HepG2 (cell line): ENCODE measurements around the gene TMEM19. TPM values are rescaled to one million over a fixed set of nuclear protein-coding genes. Genes with fewer than 3 reads are reported as not detected.
A peak's percentile ranks its signal among the peaks of the same experiment; 100 is the strongest.

Source experiments
- AGO1 ChIP-seq: fragments of 200-400 bp; formaldehyde crosslinking; IDR thresholded peaks from 2 replicates; pipeline ENCODE4 v1.6.1; 2017; ENCODE audit warnings: mild to moderate bottlenecking, low read depth, low read length, moderate library complexity; ENCODE audit not compliant: poor library complexity, severe bottlenecking
- BORCS8-MEF2B ChIP-seq: sonication (generic); formaldehyde crosslinking; IDR thresholded peaks from 2 replicates; pipeline ENCODE4 v1.8.0; 2022; ENCODE audit warnings: mild to moderate bottlenecking, missing genetic modification reagents
- CENPBD1 ChIP-seq: sonication (generic); formaldehyde crosslinking; IDR thresholded peaks from 2 replicates; pipeline ENCODE4 v1.8.0; 2022; ENCODE audit warnings: missing genetic modification reagents, low read depth, mild to moderate bottlenecking, borderline replicate concordance
- CREB1 ChIP-seq, 2 experiments: fragments of 450-650 bp in 1 of 2; IDR thresholded peaks; 2 replicates each; pipeline ENCODE4 v1.6.1; 2016 to 2017; ENCODE audit warnings: control low read depth in 1 of 2, mild to moderate bottlenecking in 1 of 2, missing compliant biosample characterization in 1 of 2, missing genetic modification characterization in 1 of 2
- DMTF1 ChIP-seq: sonication (generic); formaldehyde crosslinking; IDR thresholded peaks from 2 replicates; pipeline ENCODE4 v1.4.0; 2020; ENCODE audit warnings: mild to moderate bottlenecking, missing genetic modification reagents
- IKZF1 ChIP-seq: fragments of 450-650 bp; IDR thresholded peaks from 2 replicates; pipeline ENCODE4 v1.7.1; 2016
- POLR2A ChIP-seq, 2 experiments: IDR thresholded peaks; 2 replicates each; pipeline ENCODE4 v1.6.1; 2011; ENCODE audit warnings: low read depth in 2 of 2, low read length in 2 of 2, mild to moderate bottlenecking in 1 of 2, moderate library complexity in 1 of 2; ENCODE audit not compliant: insufficient read depth in 1 of 2
- RELA ChIP-seq: sonication (generic); formaldehyde crosslinking; IDR thresholded peaks from 2 replicates; pipeline ENCODE4 v1.4.0; 2020; ENCODE audit warnings: missing genetic modification reagents
- SP140L ChIP-seq: sonication (generic); formaldehyde crosslinking; IDR thresholded peaks from 2 replicates; pipeline ENCODE4 v1.4.0; 2020; ENCODE audit warnings: missing genetic modification reagents, borderline replicate concordance
- SP4 ChIP-seq: sonication (generic); formaldehyde crosslinking; IDR thresholded peaks from 2 replicates; pipeline ENCODE4 v1.8.1; 2023; ENCODE audit warnings: mild to moderate bottlenecking, missing genetic modification reagents
- SPEN ChIP-seq: sonication (generic); formaldehyde crosslinking; IDR thresholded peaks from 2 replicates; pipeline ENCODE4 v1.5.1; 2020; ENCODE audit warnings: low read depth, mild to moderate bottlenecking, missing genetic modification reagents
- ZMYM4 ChIP-seq: sonication (generic); formaldehyde crosslinking; IDR thresholded peaks from 2 replicates; pipeline ENCODE4 v1.8.1; 2023; ENCODE audit warnings: mild to moderate bottlenecking, missing genetic modification reagents
- ZNF230 ChIP-seq: sonication (generic); formaldehyde crosslinking; IDR thresholded peaks from 2 replicates; pipeline ENCODE4 v1.4.0; 2020; ENCODE audit warnings: mild to moderate bottlenecking, missing genetic modification reagents
- ZNF256 ChIP-seq: sonication (generic); formaldehyde crosslinking; conservative IDR thresholded peaks from 2 replicates; pipeline ENCODE4 v1.4.0; 2020; ENCODE audit warnings: missing genetic modification reagents
- ZNF263 ChIP-seq: sonication (generic); formaldehyde crosslinking; IDR thresholded peaks from 2 replicates; pipeline ENCODE4 v1.4.0; 2020; ENCODE audit warnings: missing genetic modification reagents
- ZNF317 ChIP-seq: sonication (generic); formaldehyde crosslinking; IDR thresholded peaks from 2 replicates; pipeline ENCODE4 v1.5.0; 2020; ENCODE audit warnings: mild to moderate bottlenecking, missing genetic modification reagents
- ZNF33B ChIP-seq: sonication (generic); formaldehyde crosslinking; IDR thresholded peaks from 2 replicates; pipeline ENCODE4 v1.5.1; 2020; ENCODE audit warnings: mild to moderate bottlenecking, missing genetic modification reagents
- ZNF891 ChIP-seq: sonication (generic); formaldehyde crosslinking; IDR thresholded peaks from 2 replicates; pipeline ENCODE4 v1.5.0; 2020; ENCODE audit warnings: mild to moderate bottlenecking, missing genetic modification reagents
- polyA plus RNA-seq, 8 experiments: library from polyadenylated mRNA; depleted of rRNA in 3 of 8; stranded (reverse) in 7 of 8; unstranded in 1 of 8; fragments of >200 nt; fragmentation: Illumina TruSeq in 4 of 8; extraction: Trizol in 4 of 8; gene quantifications; 2 replicates each; pipeline versions ENCODE4 v1.2.1 to v1.2.3, GENCODE V29; 2011 to 2016; ENCODE audit warnings: low read depth in 4 of 8, missing spikeins in 1 of 8, mixed read lengths in 1 of 8; ENCODE audit not compliant: insufficient read depth in 1 of 8
- total RNA-seq, 5 experiments: library from RNA; depleted of rRNA; stranded (reverse); fragments of >200 nt; fragmentation: Illumina TruSeq; extraction: Trizol; gene quantifications; 2 replicates each; pipeline ENCODE4 v1.2.3, GENCODE V29; 2016; ENCODE audit warnings: low read depth in 1 of 5
- TF ChIP-seq, protein P1 (sequence below): sonication (generic); formaldehyde crosslinking; conservative IDR thresholded peaks from 2 replicates; pipeline ENCODE4 v1.4.0; 2020; ENCODE audit warnings: mild to moderate bottlenecking, missing genetic modification reagents, moderate library complexity
- TF ChIP-seq, protein P2 (sequence below): sonication (generic); formaldehyde crosslinking; IDR thresholded peaks from 2 replicates; pipeline ENCODE4 v1.5.0; 2020; ENCODE audit warnings: missing genetic modification reagents
- TF ChIP-seq, protein P3 (sequence below): sonication (generic); formaldehyde crosslinking; IDR thresholded peaks from 2 replicates; pipeline ENCODE4 v1.8.0; 2022; ENCODE audit warnings: mild to moderate bottlenecking, missing genetic modification reagents; ENCODE audit not compliant: insufficient replicate concordance

TMEM19 gene
- total and polyA plus RNA-seq, 2 of the 13 experiments (the other 11 are each of a cell fraction or from before 2014, with no cell fraction given), result 16.9 to 22.5 TPM

GRCh38 chr12:71663561-71664410 is 22.1 kb upstream of the TMEM19 start, which contains the start of the genes THAP2 and ZFC3H1 (continued):
- no peak for TF ChIP-seq DMTF1 (CRISPR knock-in tag)
- TF ChIP-seq ZMYM4 (CRISPR knock-in tag), result peak; percentile 69
- TF ChIP-seq, protein P1, sequence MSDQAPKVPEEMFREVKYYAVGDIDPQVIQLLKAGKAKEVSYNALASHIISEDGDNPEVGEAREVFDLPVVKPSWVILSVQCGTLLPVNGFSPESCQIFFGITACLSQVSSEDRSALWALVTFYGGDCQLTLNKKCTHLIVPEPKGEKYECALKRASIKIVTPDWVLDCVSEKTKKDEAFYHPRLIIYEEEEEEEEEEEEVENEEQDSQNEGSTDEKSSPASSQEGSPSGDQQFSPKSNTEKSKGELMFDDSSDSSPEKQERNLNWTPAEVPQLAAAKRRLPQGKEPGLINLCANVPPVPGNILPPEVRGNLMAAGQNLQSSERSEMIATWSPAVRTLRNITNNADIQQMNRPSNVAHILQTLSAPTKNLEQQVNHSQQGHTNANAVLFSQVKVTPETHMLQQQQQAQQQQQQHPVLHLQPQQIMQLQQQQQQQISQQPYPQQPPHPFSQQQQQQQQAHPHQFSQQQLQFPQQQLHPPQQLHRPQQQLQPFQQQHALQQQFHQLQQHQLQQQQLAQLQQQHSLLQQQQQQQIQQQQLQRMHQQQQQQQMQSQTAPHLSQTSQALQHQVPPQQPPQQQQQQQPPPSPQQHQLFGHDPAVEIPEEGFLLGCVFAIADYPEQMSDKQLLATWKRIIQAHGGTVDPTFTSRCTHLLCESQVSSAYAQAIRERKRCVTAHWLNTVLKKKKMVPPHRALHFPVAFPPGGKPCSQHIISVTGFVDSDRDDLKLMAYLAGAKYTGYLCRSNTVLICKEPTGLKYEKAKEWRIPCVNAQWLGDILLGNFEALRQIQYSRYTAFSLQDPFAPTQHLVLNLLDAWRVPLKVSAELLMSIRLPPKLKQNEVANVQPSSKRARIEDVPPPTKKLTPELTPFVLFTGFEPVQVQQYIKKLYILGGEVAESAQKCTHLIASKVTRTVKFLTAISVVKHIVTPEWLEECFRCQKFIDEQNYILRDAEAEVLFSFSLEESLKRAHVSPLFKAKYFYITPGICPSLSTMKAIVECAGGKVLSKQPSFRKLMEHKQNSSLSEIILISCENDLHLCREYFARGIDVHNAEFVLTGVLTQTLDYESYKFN (CRISPR knock-in tag), result 0 out of 2 replicates have a peak, but pooled peaks have one; percentile 33
- peak; percentile 80 to 91 for TF ChIP-seq POLR2A (IDR thresholded peaks at IDR 0.05; ENCODE audit: insufficient read depth in 1 of 2, low read depth in 2 of 2, low read length in 2 of 2)
- TF ChIP-seq ZNF256 (CRISPR knock-in tag), result 0 out of 2 replicates have a peak, but pooled peaks have one; percentile 27
- TF ChIP-seq ZNF263 (CRISPR knock-in tag), result no peak
- no peak for TF ChIP-seq CENPBD1 (CRISPR knock-in tag)
- TF ChIP-seq ZNF230 (CRISPR knock-in tag), result no peak
- TF ChIP-seq SP140L (CRISPR knock-in tag), result no peak; the same call in 1 of the 2 replicates
- no peak for TF ChIP-seq ZNF891 (CRISPR knock-in tag)
- no peak for TF ChIP-seq SP4
- TF ChIP-seq BORCS8-MEF2B (CRISPR knock-in tag), result no peak
- TF ChIP-seq CREB1 (IDR thresholded peaks at IDR 0.05), result peak; percentile 94
- peak; percentile 99 for TF ChIP-seq CREB1 (CRISPR knock-in tag; IDR thresholded peaks at IDR 0.05)
- no peak for TF ChIP-seq ZNF317 (CRISPR knock-in tag)
- TF ChIP-seq SPEN (CRISPR knock-in tag), result peak; percentile 70; the same call in 1 of the 2 replicates
- no peak for TF ChIP-seq AGO1
- no peak for TF ChIP-seq ZNF33B (CRISPR knock-in tag)
- TF ChIP-seq RELA (CRISPR knock-in tag), result no peak
- TF ChIP-seq, protein P2, sequence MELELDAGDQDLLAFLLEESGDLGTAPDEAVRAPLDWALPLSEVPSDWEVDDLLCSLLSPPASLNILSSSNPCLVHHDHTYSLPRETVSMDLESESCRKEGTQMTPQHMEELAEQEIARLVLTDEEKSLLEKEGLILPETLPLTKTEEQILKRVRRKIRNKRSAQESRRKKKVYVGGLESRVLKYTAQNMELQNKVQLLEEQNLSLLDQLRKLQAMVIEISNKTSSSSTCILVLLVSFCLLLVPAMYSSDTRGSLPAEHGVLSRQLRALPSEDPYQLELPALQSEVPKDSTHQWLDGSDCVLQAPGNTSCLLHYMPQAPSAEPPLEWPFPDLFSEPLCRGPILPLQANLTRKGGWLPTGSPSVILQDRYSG (CRISPR knock-in tag), result no peak; the same call in 1 of the 2 replicates
- TF ChIP-seq IKZF1, result no peak
- TF ChIP-seq, protein P3, sequence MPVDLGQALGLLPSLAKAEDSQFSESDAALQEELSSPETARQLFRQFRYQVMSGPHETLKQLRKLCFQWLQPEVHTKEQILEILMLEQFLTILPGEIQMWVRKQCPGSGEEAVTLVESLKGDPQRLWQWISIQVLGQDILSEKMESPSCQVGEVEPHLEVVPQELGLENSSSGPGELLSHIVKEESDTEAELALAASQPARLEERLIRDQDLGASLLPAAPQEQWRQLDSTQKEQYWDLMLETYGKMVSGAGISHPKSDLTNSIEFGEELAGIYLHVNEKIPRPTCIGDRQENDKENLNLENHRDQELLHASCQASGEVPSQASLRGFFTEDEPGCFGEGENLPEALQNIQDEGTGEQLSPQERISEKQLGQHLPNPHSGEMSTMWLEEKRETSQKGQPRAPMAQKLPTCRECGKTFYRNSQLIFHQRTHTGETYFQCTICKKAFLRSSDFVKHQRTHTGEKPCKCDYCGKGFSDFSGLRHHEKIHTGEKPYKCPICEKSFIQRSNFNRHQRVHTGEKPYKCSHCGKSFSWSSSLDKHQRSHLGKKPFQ (CRISPR knock-in tag), result peak; percentile 74
